A549 (cell line): ENCODE results near the gene TCF4.

Experiments used
- CTCF ChIP-seq: fragments of >200 bp; sonication (Bioruptor Twin); formaldehyde crosslinking; IDR thresholded peaks from 3 replicates; pipeline ENCODE4 v1.5.1; 2016
- ESRRA ChIP-seq: fragments of 150-350 bp; IDR thresholded peaks from 2 replicates; pipeline ENCODE4 v1.6.1; 2014; ENCODE audit warnings: mild to moderate bottlenecking, low read length, borderline replicate concordance
- PHF8 ChIP-seq: fragments of 200-600 bp; sonication (generic); IDR thresholded peaks from 2 replicates; pipeline ENCODE4 v1.6.1; 2016; ENCODE audit warnings: low read depth, mild to moderate bottlenecking, antibody characterized with exemption, moderate library complexity, borderline replicate concordance
- RCOR1 ChIP-seq: fragments of 150-350 bp; IDR thresholded peaks from 2 replicates; pipeline ENCODE4 v1.6.1; 2014; ENCODE audit warnings: antibody characterized with exemption, low read length, low read depth
- SMC3 ChIP-seq: fragments of >200 bp; sonication (Bioruptor Twin); formaldehyde crosslinking; IDR thresholded peaks from 3 replicates; pipeline ENCODE4 v1.6.1; 2018; ENCODE audit warnings: inconsistent platforms

GRCh38 chr18:55449412-55450140 is 138.4 kb downstream of the TCF4 start:
- TF ChIP-seq PHF8 (no peak), RCOR1 (no peak), CTCF (no peak), SMC3 (no peak), ESRRA (no peak)
